Esophagus muscularis mucosa (tissue), 4 donors: ENCODE results near the gene AP3B2. TPM values are rescaled to one million over a fixed set of nuclear protein-coding genes. Genes with fewer than 3 reads are reported as not detected.

Experiments
- DNase-seq: peaks from one replicate; pipeline ENCODE4 v3.0.0-alpha.2; 2017; ENCODE audit errors: extremely low spot score
- H3K27ac ChIP-seq, 4 donors: fragments of 200-600 bp; sonication (generic); replicated peaks in 1 of 4; 1 replicate in 3 of 4; 2 replicates in 1 of 4; pipeline ENCODE4 v1.5.1; 2016 to 2019; ENCODE audit warnings: mild to moderate bottlenecking in 1 of 4
- H3K27me3 ChIP-seq, 4 donors: fragments of 200-600 bp; sonication (generic); one replicate each; pipeline versions ENCODE4 v1.5.1 to v1.6.0; 2016 to 2019
- H3K36me3 ChIP-seq, 4 donors: fragments of 200-600 bp; sonication (generic); one replicate each; pipeline ENCODE4 v1.5.1; 2016 to 2019
- H3K4me1 ChIP-seq, 4 donors: fragments of 200-600 bp; sonication (generic); one replicate each; pipeline ENCODE4 v1.5.1; 2016 to 2019
- H3K4me3 ChIP-seq, 4 donors: fragments of 200-600 bp; sonication (generic); 1 replicate in 2 of 4; 2 replicates in 2 of 4; pipeline ENCODE4 v1.5.1; 2016 to 2019; ENCODE audit warnings: mild to moderate bottlenecking in 4 of 4, moderate library complexity in 1 of 4
- H3K9me3 ChIP-seq, 4 donors: fragments of 200-600 bp; sonication (generic); 1 replicate in 3 of 4; 2 replicates in 1 of 4; pipeline ENCODE4 v1.5.1; 2016 to 2019
- CTCF ChIP-seq, 3 experiments: fragments of 200-600 bp in 2 of 3; fragments of 450-650 bp in 1 of 3; sonication (generic) in 2 of 3; IDR thresholded peaks; one replicate each; pipeline ENCODE4 v1.5.1; 2017 to 2019; ENCODE audit warnings: antibody characterized with exemption in 3 of 3, mild to moderate bottlenecking in 2 of 3, moderate library complexity in 1 of 3
- EP300 ChIP-seq: sonication (generic); formaldehyde crosslinking; IDR thresholded peaks from one replicate; pipeline ENCODE4 v1.6.1; 2017; ENCODE audit warnings: antibody characterized with exemption
- POLR2A ChIP-seq: fragments of 450-650 bp; IDR thresholded peaks from one replicate; pipeline ENCODE4 v1.6.1; 2017; ENCODE audit warnings: antibody characterized with exemption, moderate library complexity, mild to moderate bottlenecking, low read depth
- POLR2AphosphoS5 ChIP-seq, 2 donors: sonication (generic); formaldehyde crosslinking; IDR thresholded peaks; one replicate each; pipeline ENCODE4 v1.6.1; 2017; ENCODE audit warnings: antibody characterized with exemption in 2 of 2
- WGBS: methylation state at CpG from one replicate; pipeline ENCODE4 v1.1.5; 2018; 5-methylcytosine and 5-hydroxymethylcytosine counted together
- intact Hi-C: fragments of 100-400 bp; cut with DNase I; formaldehyde crosslinking; loops from one replicate; pipeline ENCODE4 v1.15.1; 2023
- total RNA-seq, 4 donors: library from RNA; depleted of rRNA; stranded (reverse); fragments of >200 nt; gene quantifications; one replicate each; pipeline versions ENCODE4 v1.1.0 to v1.2.1, GENCODE V29; 2016

AP3B2 gene
- total RNA-seq, 4 donors from 2014 or later = 1.2 to 2.1 (median 1.7) TPM

DNA sequence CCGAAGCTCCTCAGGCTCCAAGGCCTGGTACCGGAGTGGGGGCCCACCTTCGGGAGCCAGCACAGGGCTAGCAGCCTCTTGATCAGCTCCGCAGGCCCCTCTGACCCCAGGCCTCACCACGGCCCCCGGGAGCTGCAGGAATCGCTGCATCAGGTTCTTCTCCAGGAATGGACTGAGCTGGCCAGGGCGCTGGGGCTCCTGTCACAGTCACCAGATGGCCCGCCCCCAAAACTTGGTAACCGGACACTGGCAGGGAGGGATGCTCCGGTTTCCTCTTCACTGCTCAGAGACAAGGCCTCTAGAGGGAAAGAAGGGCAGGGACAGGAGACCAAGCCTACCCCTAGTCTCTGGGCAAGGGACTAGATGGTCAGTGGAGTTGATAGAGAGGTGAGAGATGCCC lies 9.9 kb downstream of the AP3B2 start:
- H3K4me1 ChIP-seq = no peaks in the 10 kb centered on the region
- TF ChIP-seq EP300 = no peak
- TF ChIP-seq POLR2A = no peak
- no peak for TF ChIP-seq CTCF (IDR thresholded peaks at IDR 0.05)
- no peak for TF ChIP-seq POLR2AphosphoS5 (IDR thresholded peaks at IDR 0.05)
- H3K4me3 ChIP-seq = no peak overlapping the region
- intact Hi-C loops = no loop called here
- no peak overlapping the region for H3K27ac ChIP-seq
- no peaks in the 10 kb centered on the region for H3K27me3 ChIP-seq
- no CpG with 5 or more reads among the region's 11 CpGs for whole genome bisulfite sequencing
- DNase-seq = no peak
- H3K9me3 ChIP-seq = no peaks in the 10 kb centered on the region
- no peaks in the 10 kb centered on the region for H3K36me3 ChIP-seq

DNA sequence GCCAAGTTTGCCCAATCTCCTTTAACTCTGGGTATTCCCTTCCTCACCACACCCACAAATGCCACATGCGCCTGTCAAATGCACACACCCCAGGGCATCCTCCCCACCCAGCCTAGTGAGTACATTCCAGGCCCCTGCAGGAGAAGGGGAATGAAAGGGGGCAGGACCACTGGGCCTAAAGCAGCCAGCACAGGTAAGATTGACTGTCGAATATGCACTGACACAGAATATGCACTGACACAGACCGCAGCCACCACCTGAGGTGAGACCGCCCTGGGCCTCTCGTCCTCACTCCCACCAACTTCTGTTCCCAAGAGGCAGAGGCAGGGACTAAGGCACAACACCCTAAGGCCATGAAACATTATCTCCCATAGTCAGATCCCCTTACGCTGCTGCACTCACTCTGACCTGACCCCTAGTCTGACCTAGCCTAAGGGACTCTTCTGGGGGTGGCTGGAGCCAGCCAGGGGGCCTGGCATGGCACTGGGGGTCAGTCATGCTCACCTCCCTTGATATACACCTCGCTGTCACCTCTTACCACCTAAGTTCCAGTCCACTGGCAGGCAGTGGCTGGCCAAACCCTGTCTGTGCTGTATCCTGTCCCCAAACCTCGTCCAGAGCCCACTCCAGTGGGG lies 10.8 kb downstream of the AP3B2 start:
- WGBS = 82% methylated on average over 8 of the region's 8 CpGs
- Histone ChIP-seq H3K36me3 (no peaks in the 10 kb centered on the region), H3K27ac (no peak overlapping the region), H3K9me3 (no peaks in the 10 kb centered on the region), H3K27me3 (no peaks in the 10 kb centered on the region), H3K4me3 (no peak overlapping the region), H3K4me1 (no peaks in the 10 kb centered on the region)
- no peak for TF ChIP-seq POLR2A
- TF ChIP-seq POLR2AphosphoS5 (IDR thresholded peaks at IDR 0.05) = no peak
- no peak for TF ChIP-seq EP300
- no peak for TF ChIP-seq CTCF (IDR thresholded peaks at IDR 0.05)
- no peak for DNase-seq
- intact Hi-C loops = no loop called here

DNA sequence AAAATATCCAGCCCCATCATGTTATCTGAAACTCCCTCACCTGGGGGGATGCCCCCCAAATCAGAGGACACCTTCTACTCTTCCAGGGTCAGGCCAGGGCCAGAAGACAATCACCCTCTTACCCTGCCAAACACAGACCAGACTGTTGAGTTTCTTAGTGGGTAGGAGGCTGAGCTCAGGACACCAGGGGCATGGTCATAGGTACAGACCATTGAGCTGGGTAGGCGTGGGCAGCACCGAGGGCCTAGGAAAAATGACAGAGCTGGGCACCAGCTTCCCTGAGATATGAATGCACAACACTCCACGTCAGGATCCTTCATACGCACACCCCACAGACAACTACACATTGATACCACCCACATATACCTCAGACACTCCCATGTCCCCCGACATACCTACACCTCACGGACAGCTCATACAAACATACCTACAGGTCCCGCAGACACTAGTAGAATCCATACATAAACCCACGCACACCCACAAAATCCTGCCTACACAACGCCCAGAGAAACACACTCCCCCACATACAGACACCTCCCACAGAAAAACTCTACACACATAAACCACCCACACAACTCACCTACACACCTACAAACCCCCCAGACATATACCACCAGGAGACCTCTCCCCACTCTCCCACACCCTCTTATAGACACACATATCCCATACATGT lies 11.8 kb downstream of the AP3B2 start:
- WGBS = 87% methylated on average over 9 of the region's 9 CpGs
- intact Hi-C loops = no loop called here
- no peaks in the 10 kb centered on the region for H3K27me3 ChIP-seq
- H3K4me3 ChIP-seq = no peak overlapping the region
- no peaks in the 10 kb centered on the region for H3K9me3 ChIP-seq
- no peaks in the 10 kb centered on the region for H3K36me3 ChIP-seq
- H3K27ac ChIP-seq = no peak overlapping the region
- TF ChIP-seq EP300 (no peak), CTCF (IDR thresholded peaks at IDR 0.05) (no peak), POLR2AphosphoS5 (IDR thresholded peaks at IDR 0.05) (no peak), POLR2A (no peak)
- H3K4me1 ChIP-seq = no peaks in the 10 kb centered on the region
- DNase-seq = no peak

DNA sequence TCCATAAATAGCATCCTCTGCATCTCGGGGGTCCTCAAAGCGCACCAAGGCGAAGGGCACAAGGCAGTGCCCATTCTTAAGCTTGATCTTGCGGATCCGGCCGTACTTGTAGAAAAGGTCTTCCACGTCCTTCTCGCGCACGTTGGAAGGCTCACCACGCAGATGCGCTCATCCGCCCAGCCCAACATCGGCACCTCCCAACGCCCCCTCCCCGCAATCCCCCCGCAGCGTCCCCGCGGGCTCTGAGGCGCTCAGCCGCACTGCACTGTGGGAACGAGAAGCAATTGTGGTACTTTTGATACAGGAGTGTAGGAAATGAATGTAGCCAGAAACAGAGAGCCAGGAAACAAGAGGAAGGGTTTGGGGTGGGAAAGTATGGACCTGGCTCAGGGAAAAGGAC lies 17.5 kb downstream of the AP3B2 start:
- intact Hi-C loops = no loop called here
- H3K36me3 ChIP-seq = no peaks in the 10 kb centered on the region
- H3K9me3 ChIP-seq = no peaks in the 10 kb centered on the region
- H3K4me1 ChIP-seq = no peaks in the 10 kb centered on the region
- H3K27me3 ChIP-seq = no peaks in the 10 kb centered on the region
- DNase-seq = no peak
- no peak overlapping the region for H3K27ac ChIP-seq
- WGBS = 91% methylated on average over 23 of the region's 23 CpGs
- no peak overlapping the region for H3K4me3 ChIP-seq
- no peak for TF ChIP-seq CTCF (IDR thresholded peaks at IDR 0.05)
- TF ChIP-seq EP300 = no peak
- no peak for TF ChIP-seq POLR2A
- no peak for TF ChIP-seq POLR2AphosphoS5 (IDR thresholded peaks at IDR 0.05)
